ENCODE results near the gene SPOP.

DNA sequence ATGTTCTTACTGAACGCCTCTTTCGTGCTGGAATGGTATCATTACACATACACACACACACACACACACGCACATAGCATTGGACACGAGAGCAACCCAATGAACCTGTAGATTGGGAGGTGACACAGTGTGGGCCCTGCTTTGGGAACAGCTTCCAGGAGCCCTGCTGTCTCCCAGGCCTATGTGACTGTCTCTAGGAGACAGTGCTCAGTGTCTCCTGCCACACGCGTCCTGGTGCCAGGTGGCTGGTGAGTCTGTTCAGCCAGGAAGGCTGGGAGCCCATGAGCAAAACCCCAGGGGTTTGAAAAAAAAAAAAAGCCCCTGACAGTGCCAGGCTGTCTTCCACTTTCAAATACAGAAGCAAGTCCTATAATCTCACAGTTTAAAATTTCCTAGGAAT is 2.4 kb upstream of the SPOP start:
- TF ChIP-seq POLR2A (IDR thresholded peaks at IDR 0.05; ENCODE audit: low read depth, low read length), result no peak
- TF ChIP-seq POLR2AphosphoS5 (IDR thresholded peaks at IDR 0.05; ENCODE audit: low read depth, low read length), result no peak
- no peak for TF ChIP-seq TAF1 (IDR thresholded peaks at IDR 0.05; ENCODE audit: borderline replicate concordance, low read depth, low read length)

All from GM12892 (cell line).